NK-92 treated with Interleukin-12 subunit alpha and Interleukin-12 subunit beta, amount 100 ng/mL, for 24 hours (cell line): ENCODE measurements around the gene MFSD6L.

Source experiments
- DNase-seq: peaks from one replicate; lab custom pipeline; 2025; lab: John Stamatoyannopoulos, UW

MFSD6L gene

GRCh38 chr17:8791910-8792270, 7.3 kb downstream of the MFSD6L start:
- no peak for DNase-seq

- no peak for DNase-seq
These were observed 7.8 kb downstream of the MFSD6L start for GRCh38 chr17:8791248-8791909.

- no peak for DNase-seq
These were observed 9.4 kb downstream of the MFSD6L start for GRCh38 chr17:8789743-8790142.

GRCh38 chr17:8788998-8789397, 10.2 kb downstream of the MFSD6L start:
- DNase-seq = no peak

GRCh38 chr17:8785547-8786413, 13.4 kb downstream of the MFSD6L start:
- no peak for DNase-seq

GRCh38 chr17:8782176-8782575, 17.0 kb downstream of the MFSD6L start:
- DNase-seq = no peak

GRCh38 chr17:8781776-8782175, 17.4 kb downstream of the MFSD6L start:
- DNase-seq = no peak

GRCh38 chr17:8776881-8777280, 22.3 kb downstream of the MFSD6L start:
- DNase-seq = no peak

- DNase-seq = no peak
These were observed 22.9 kb downstream of the MFSD6L start for GRCh38 chr17:8776248-8776647.

- no peak for DNase-seq
These were observed 32.4 kb downstream of the MFSD6L start for GRCh38 chr17:8766731-8767130.

- DNase-seq = no peak
These were observed 37.2 kb downstream of the MFSD6L start for GRCh38 chr17:8762012-8762411.

GRCh38 chr17:8758137-8758596, 41.0 kb downstream of the MFSD6L start, which contains the start of gene SPDYE4:
TSS of gene SPDYE4 (minus strand) at chr17:8758546. CDS start at chr17:8758382, 164 bp downstream.
- DNase-seq = no peak

GRCh38 chr17:8757189-8757588, 42.0 kb downstream of the MFSD6L start:
- DNase-seq = no peak

- DNase-seq = no peak
These were observed 43.4 kb downstream of the MFSD6L start for GRCh38 chr17:8755590-8756255.

GRCh38 chr17:8754890-8755289, 44.3 kb downstream of the MFSD6L start:
- no peak for DNase-seq

GRCh38 chr17:8753976-8754440, 45.2 kb downstream of the MFSD6L start:
- no peak for DNase-seq

- no peak for DNase-seq
These were observed 45.8 kb downstream of the MFSD6L start for GRCh38 chr17:8753136-8753975.

GRCh38 chr17:8749616-8750015, 49.5 kb downstream of the MFSD6L start:
- DNase-seq = no peak

- no peak for DNase-seq
These were observed 51.4 kb downstream of the MFSD6L start for GRCh38 chr17:8747742-8748141.
